A673 (cell line): ENCODE results near the gene HDAC8.

ENCODE experiments used
- CTCF ChIP-seq: fragments of 300-800, 200-600 bp; sonication (generic); conservative IDR thresholded peaks from 2 replicates; pipeline ENCODE4 v1.5.1; 2017; ENCODE audit warnings: low read depth, mild to moderate bottlenecking, antibody characterized with exemption, low read length, moderate library complexity, mixed read lengths
- EZH2 ChIP-seq: fragments of 200-600 bp; sonication (generic); IDR thresholded peaks from 2 replicates; pipeline ENCODE4 v1.6.1; 2017; ENCODE audit warnings: borderline replicate concordance, low read depth, mild to moderate bottlenecking, mixed read lengths, antibody characterized with exemption, low read length; ENCODE audit not compliant: poor library complexity, severe bottlenecking

- TF ChIP-seq CTCF (no peak), EZH2 (no peak)
Measured at GRCh38 chrX:72604705-72605104, 32.1 kb upstream of the HDAC8 start.
